GM18498 (cell line): ENCODE data around the gene NFAM1.

ENCODE experiments used
- ATAC-seq: cut with Tn5 transposase; IDR thresholded peaks from one replicate; pipeline ENCODE4 v1.9.1; 2021; ENCODE audit warnings: mild to moderate bottlenecking, moderate library complexity; ENCODE audit not compliant: unreplicated experiment

The NFAM1 gene

GRCh38 chr22:42432020-42432596, at the start of gene NFAM1:
Gene NFAM1 (minus strand): TSS chr22:42432403. CDS start chr22:42432357, 46 bp downstream.
- ATAC-seq: no peak

- ATAC-seq: no peak
These were observed 42.9 kb upstream of the NFAM1 start for GRCh38 chr22:42475122-42475521.

- no peak for ATAC-seq
These were observed 41.4 kb upstream of the NFAM1 start for GRCh38 chr22:42473484-42474193.

- no peak for ATAC-seq
These were observed 40.5 kb upstream of the NFAM1 start for GRCh38 chr22:42472671-42473070.

GRCh38 chr22:42471441-42471840, 39.2 kb upstream of the NFAM1 start:
- ATAC-seq: no peak

- ATAC-seq: no peak
These were observed 38.3 kb upstream of the NFAM1 start for GRCh38 chr22:42470366-42471082.

- ATAC-seq: no peak
These were observed 36.6 kb upstream of the NFAM1 start for GRCh38 chr22:42468841-42469240.

- ATAC-seq: no peak
These were observed 29.8 kb upstream of the NFAM1 start for GRCh38 chr22:42462016-42462415.

- ATAC-seq: no peak
These were observed 29.3 kb upstream of the NFAM1 start for GRCh38 chr22:42461511-42461910.

GRCh38 chr22:42459287-42460063, 27.3 kb upstream of the NFAM1 start:
- ATAC-seq: no peak

GRCh38 chr22:42452916-42453315, 20.7 kb upstream of the NFAM1 start:
- ATAC-seq: no peak

- ATAC-seq: no peak
These were observed 20.3 kb upstream of the NFAM1 start for GRCh38 chr22:42452456-42452855.

GRCh38 chr22:42451499-42452145, 19.4 kb upstream of the NFAM1 start:
- no peak for ATAC-seq

- no peak for ATAC-seq
These were observed 18.7 kb upstream of the NFAM1 start for GRCh38 chr22:42450862-42451261.

- no peak for ATAC-seq
These were observed 13.9 kb upstream of the NFAM1 start for GRCh38 chr22:42446151-42446550.

GRCh38 chr22:42444077-42444904, 12.1 kb upstream of the NFAM1 start:
- no peak for ATAC-seq

- ATAC-seq: no peak
These were observed 11.3 kb upstream of the NFAM1 start for GRCh38 chr22:42443240-42444076.

- no peak for ATAC-seq
These were observed 10.5 kb upstream of the NFAM1 start for GRCh38 chr22:42442748-42443147.

GRCh38 chr22:42440728-42441127, 8.5 kb upstream of the NFAM1 start:
- ATAC-seq: no peak
